Thyroid gland (tissue), 4 donors: ENCODE data around the gene ILRUN. TPM values are rescaled to one million over a fixed set of nuclear protein-coding genes. Genes with fewer than 3 reads are reported as not detected.
A peak's percentile ranks its signal among the peaks of the same experiment; 100 is the strongest.
"Not testable (repeated sequence)": the region's sequence is repeated elsewhere in the genome, so short reads cannot be mapped to it uniquely, and the experiment has no call there.

Experiments used
- DNase-seq, 2 donors: peaks; one replicate each; pipeline ENCODE4 v3.0.0-alpha.2; 2019
- H3K27ac ChIP-seq, 3 donors: fragments of 200-600 bp; sonication (generic); 1 replicate in 2 of 3; 2 replicates in 1 of 3; pipeline ENCODE4 v1.5.1; 2016 to 2019; ENCODE audit warnings: mild to moderate bottlenecking in 1 of 3, moderate library complexity in 1 of 3
- H3K27me3 ChIP-seq: fragments of 200-600 bp; sonication (generic); one replicate; pipeline ENCODE4 v1.5.1; 2019
- H3K36me3 ChIP-seq, 2 donors: fragments of 200-600 bp; sonication (generic); one replicate each; pipeline ENCODE4 v1.5.1; 2016 to 2019
- H3K4me1 ChIP-seq, 2 donors: fragments of 200-600 bp; sonication (generic); one replicate each; pipeline ENCODE4 v1.5.1; 2017 to 2019
- H3K4me3 ChIP-seq, 3 donors: fragments of 200-600 bp; sonication (generic); replicated peaks in 1 of 3; 1 replicate in 2 of 3; 2 replicates in 1 of 3; pipeline ENCODE4 v1.5.1; 2016; ENCODE audit warnings: mild to moderate bottlenecking in 1 of 3
- H3K9me3 ChIP-seq: fragments of 200-600 bp; sonication (generic); one replicate; pipeline ENCODE4 v1.5.1; 2017
- POLR2A ChIP-seq, 2 donors: fragments of 450-650 bp; IDR thresholded peaks; one replicate each; pipeline ENCODE4 v1.6.1; 2017; ENCODE audit warnings: antibody characterized with exemption in 2 of 2, mild to moderate bottlenecking in 2 of 2, moderate library complexity in 1 of 2
- WGBS, 2 donors: methylation state at CpG; one replicate each; pipeline ENCODE4 v1.1.5; 2017; 5-methylcytosine and 5-hydroxymethylcytosine counted together
- intact Hi-C: fragments of 100-400 bp; cut with DNase I; formaldehyde crosslinking; loops from one replicate; pipeline ENCODE4 v1.15.1; 2023
- total RNA-seq, 4 donors: library from RNA; depleted of rRNA; stranded (reverse); fragments of >200 nt; gene quantifications; one replicate each; pipeline ENCODE4 v1.2.3, GENCODE V29; 2016
- TF ChIP-seq, protein P1 (sequence below), 6 experiments: fragments of 200-600 bp in 3 of 6; fragments of 450-650 bp in 3 of 6; sonication (generic) in 3 of 6; IDR thresholded peaks; one replicate each; pipeline ENCODE4 v1.5.1; 2016 to 2019; ENCODE audit warnings: antibody characterized with exemption in 6 of 6, mild to moderate bottlenecking in 2 of 6, inconsistent platforms in 1 of 6, moderate library complexity in 1 of 6

ILRUN gene
- total RNA-seq, 4 donors from 2014 or later, result 76.5 to 107 (median 89.0) TPM

DNA sequence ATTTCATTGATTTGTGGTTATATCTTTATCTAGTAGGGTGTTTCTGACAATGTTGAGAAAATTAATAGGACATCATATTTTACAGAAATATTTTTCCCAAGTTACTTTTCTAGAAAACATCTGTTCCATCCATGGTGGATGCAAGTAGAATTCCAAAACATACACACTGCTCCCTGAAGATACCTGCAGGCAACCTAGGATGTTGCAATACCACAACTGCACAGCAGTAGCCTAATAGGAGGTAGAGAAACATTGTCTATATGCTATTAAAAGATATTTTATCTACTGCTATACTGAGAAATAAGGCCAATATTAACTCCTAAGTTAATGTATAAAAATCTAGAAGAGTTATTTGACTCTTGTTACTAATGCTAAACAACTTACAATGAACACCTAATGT lies 6.8 kb downstream of the ILRUN start:
- Histone ChIP-seq H3K36me3 (no peaks in the 10 kb centered on the region), H3K4me3 (no peak overlapping the region), H3K4me1 (peaks cover 33 to 41% of the 10 kb centered on the region in 2 donors), H3K27me3 (no peaks in the 10 kb centered on the region), H3K27ac (no peak overlapping the region), H3K9me3 (no peaks in the 10 kb centered on the region)
- TF ChIP-seq, protein P1, sequence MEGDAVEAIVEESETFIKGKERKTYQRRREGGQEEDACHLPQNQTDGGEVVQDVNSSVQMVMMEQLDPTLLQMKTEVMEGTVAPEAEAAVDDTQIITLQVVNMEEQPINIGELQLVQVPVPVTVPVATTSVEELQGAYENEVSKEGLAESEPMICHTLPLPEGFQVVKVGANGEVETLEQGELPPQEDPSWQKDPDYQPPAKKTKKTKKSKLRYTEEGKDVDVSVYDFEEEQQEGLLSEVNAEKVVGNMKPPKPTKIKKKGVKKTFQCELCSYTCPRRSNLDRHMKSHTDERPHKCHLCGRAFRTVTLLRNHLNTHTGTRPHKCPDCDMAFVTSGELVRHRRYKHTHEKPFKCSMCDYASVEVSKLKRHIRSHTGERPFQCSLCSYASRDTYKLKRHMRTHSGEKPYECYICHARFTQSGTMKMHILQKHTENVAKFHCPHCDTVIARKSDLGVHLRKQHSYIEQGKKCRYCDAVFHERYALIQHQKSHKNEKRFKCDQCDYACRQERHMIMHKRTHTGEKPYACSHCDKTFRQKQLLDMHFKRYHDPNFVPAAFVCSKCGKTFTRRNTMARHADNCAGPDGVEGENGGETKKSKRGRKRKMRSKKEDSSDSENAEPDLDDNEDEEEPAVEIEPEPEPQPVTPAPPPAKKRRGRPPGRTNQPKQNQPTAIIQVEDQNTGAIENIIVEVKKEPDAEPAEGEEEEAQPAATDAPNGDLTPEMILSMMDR (IDR thresholded peaks at IDR 0.05), result no peak
- TF ChIP-seq POLR2A (IDR thresholded peaks at IDR 0.05), result no peak
- DNase-seq, result no peak
- intact Hi-C loops, result no loop called here

DNA sequence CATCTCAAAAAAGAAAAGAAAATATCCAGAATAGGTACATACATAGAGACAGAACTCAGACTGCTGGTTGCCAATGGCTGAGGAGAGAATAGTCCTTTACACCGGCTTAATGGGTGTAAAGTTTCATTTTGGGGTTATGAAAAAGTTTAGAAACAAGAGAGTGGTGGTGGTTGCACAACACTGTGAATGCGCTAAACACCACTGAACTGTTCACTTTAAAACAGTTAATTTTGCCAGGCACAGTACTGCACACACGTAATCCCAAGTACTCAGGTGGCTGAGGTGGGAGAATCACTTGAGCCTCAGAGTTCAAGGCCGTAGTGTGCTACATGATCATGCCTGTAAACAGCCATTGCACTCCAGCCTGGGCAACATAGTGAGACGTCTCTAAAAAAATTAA lies 7.6 kb downstream of the ILRUN start:
- no peaks in the 10 kb centered on the region for H3K36me3 ChIP-seq

DNA sequence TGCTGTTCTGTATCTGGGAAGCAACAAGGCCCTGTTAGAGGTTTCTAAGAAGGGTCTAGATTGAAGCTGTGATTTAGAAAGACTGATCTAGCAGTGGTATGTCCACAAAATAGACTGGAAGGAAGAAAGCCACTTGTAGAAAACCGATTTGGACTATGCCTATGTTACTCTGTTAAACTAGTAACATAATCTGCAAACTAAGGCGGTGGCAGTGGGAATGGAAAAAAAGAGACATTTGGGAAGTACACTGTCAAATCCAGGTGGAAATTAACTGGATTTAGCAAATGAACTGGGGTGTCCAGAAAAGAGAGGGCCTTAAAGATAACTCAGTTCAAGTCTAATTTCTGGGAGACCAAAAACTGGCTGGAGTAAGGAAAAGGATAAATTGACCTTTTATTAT lies 11.6 kb downstream of the ILRUN start:
- no peak overlapping the region for H3K4me3 ChIP-seq
- no peak for DNase-seq
- peaks cover 12 to 40% of the 10 kb centered on the region in 2 donors for H3K4me1 ChIP-seq
- no peak overlapping the region for H3K27ac ChIP-seq
- H3K9me3 ChIP-seq, result no peaks in the 10 kb centered on the region
- no peak for TF ChIP-seq POLR2A (IDR thresholded peaks at IDR 0.05)
- TF ChIP-seq, protein P1 (IDR thresholded peaks at IDR 0.05), result no peak
- H3K27me3 ChIP-seq, result no peaks in the 10 kb centered on the region
- H3K36me3 ChIP-seq, result no peaks in the 10 kb centered on the region
- intact Hi-C loops, result no loop called here
- WGBS, 2 donors, result 80 to 83% methylated on average over 2 of the region's 2 CpGs

More for the DNA sequence above, 7.6 kb downstream of the ILRUN start:
- 87 to 92% methylated on average over 5 of the region's 5 CpGs for WGBS, 2 donors
- intact Hi-C loops, result no loop called here
- no peak for TF ChIP-seq POLR2A (IDR thresholded peaks at IDR 0.05)
- TF ChIP-seq, protein P1 (IDR thresholded peaks at IDR 0.05), result no peak
- no peaks in the 10 kb centered on the region for H3K9me3 ChIP-seq
- H3K27ac ChIP-seq, result no peak overlapping the region
- H3K27me3 ChIP-seq, result no peaks in the 10 kb centered on the region
- peaks cover 26 to 36% of the 10 kb centered on the region in 2 donors for H3K4me1 ChIP-seq
- H3K4me3 ChIP-seq, result no peak overlapping the region
- no peak for DNase-seq

DNA sequence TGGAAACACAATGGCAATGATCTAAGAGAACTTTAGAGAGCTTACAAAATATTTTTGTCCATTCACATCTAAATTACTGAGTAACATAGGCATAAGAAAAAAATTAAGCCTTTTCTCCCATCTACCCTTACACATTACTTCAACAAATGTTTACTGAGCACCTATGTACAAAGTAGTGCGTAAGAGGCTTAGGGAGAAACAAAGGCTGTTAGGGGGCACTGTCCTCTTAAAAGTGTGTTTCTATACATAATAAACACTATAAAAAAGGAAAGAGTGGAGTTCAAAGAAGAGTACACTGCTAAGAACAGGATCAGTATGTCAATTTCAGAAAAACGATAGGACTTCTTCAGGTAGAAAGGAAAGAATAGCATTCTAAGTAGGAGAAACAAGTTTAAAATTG lies 12.2 kb downstream of the ILRUN start:
- Histone ChIP-seq H3K36me3 (no peaks in the 10 kb centered on the region), H3K9me3 (no peaks in the 10 kb centered on the region), H3K27ac (no peak overlapping the region), H3K4me1 (peaks cover 17 to 45% of the 10 kb centered on the region in 2 donors), H3K4me3 (no peak overlapping the region), H3K27me3 (no peaks in the 10 kb centered on the region)
- no peak for DNase-seq
- WGBS, 2 donors, result 85 to 88% methylated on average over 2 of the region's 2 CpGs
- intact Hi-C loops, result no loop called here
- no peak for TF ChIP-seq POLR2A (IDR thresholded peaks at IDR 0.05)
- TF ChIP-seq, protein P1 (IDR thresholded peaks at IDR 0.05), result no peak

DNA sequence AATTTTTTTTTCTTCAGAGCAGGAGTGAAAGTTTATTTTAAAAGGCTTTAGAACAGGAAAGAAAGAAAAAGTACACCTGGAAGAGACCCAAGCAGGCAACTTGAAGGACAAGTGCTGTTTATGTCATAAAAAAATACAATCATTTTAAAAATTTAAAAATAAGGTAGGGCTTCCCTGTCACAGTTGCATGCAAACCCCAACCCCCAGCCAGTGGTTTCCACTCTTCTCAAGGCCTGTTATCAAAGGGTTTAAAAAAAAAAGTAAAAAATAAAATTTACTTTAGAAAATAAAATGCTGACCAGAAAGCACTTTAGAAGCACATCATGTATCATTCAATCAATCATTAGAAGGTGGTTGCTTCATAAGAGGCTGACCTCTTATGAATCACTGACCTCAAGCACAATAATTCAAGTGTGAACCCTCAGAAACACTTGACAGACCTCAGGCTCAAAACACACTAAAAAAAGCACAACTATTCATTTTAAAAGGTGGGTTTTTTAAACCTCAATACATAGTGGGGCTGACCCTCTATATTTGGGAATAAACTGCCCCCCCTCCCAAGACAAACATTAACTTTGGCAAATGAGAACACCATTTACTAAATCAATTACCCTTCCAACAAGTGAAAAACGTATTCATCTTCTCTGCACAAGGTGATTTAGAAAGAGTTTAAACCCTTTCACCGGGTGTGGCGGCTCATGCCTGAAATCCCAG lies 15.6 kb downstream of the ILRUN start:
- 67 to 70% methylated on average over 3 of the region's 3 CpGs for WGBS, 2 donors
- intact Hi-C loops, result no loop called here
- Histone ChIP-seq H3K36me3 (no peaks in the 10 kb centered on the region), H3K27ac (peak overlapping the region; percentile 66 to 70 (median 67)), H3K4me3 (no peak overlapping the region), H3K4me1 (peaks cover 20 to 45% of the 10 kb centered on the region in 2 donors), H3K27me3 (no peaks in the 10 kb centered on the region), H3K9me3 (no peaks in the 10 kb centered on the region)
- peak in 1 of 2 donors; percentile 25 for DNase-seq
- TF ChIP-seq, protein P1 (IDR thresholded peaks at IDR 0.05), result no peak
- TF ChIP-seq POLR2A (IDR thresholded peaks at IDR 0.05), result no peak

GRCh38 chr6:34680313-34680712 lies 16.3 kb downstream of the ILRUN start:
- H3K27me3 ChIP-seq, H3K9me3 ChIP-seq, intact Hi-C loops, H3K36me3 ChIP-seq, H3K4me3 ChIP-seq: not testable (repeated sequence)
- H3K4me1 ChIP-seq, result peaks cover 20 to 42% of the 10 kb centered on the region in 2 donors
- H3K27ac ChIP-seq, result peak overlapping the region; percentile 66 to 70 (median 67)
- peak; percentile 50 to 57 for DNase-seq
- 60 to 66% methylated on average over 7 of the region's 7 CpGs for WGBS, 2 donors
